GM12875 (cell line): ENCODE measurements around the gene CC2D1B.

Source experiments
- H3K4me3 ChIP-seq: one replicate; pipeline ENCODE4 v1.5.1; 2011; ENCODE audit warnings: low read depth, low read length, control low read depth
- CTCF ChIP-seq: IDR thresholded peaks from 2 replicates; pipeline ENCODE4 v1.5.1; 2011; ENCODE audit warnings: low read depth, mild to moderate bottlenecking, control low read depth, inconsistent platforms, low read length, moderate library complexity, borderline replicate concordance; ENCODE audit not compliant: insufficient read depth

CC2D1B gene

GRCh38 chr1:52359676-52360594, 6.1 kb downstream of the CC2D1B start:
- H3K4me3 ChIP-seq, result no peak overlapping the region
- TF ChIP-seq CTCF, result no peak

GRCh38 chr1:52358851-52359497, 7.0 kb downstream of the CC2D1B start:
- no peak overlapping the region for H3K4me3 ChIP-seq
- no peak for TF ChIP-seq CTCF

GRCh38 chr1:52357397-52357796, 8.6 kb downstream of the CC2D1B start:
- TF ChIP-seq CTCF, result no peak

GRCh38 chr1:52356818-52357355, 9.1 kb downstream of the CC2D1B start:
- TF ChIP-seq CTCF, result no peak
- H3K4me3 ChIP-seq, result no peak overlapping the region

More at GRCh38 chr1:52357397-52357796, 8.6 kb downstream of the CC2D1B start:
- no peak overlapping the region for H3K4me3 ChIP-seq

GRCh38 chr1:52355847-52356505, 10.0 kb downstream of the CC2D1B start:
- no peak for TF ChIP-seq CTCF
- H3K4me3 ChIP-seq, result no peak overlapping the region

- no peak for TF ChIP-seq CTCF
- H3K4me3 ChIP-seq, result no peak overlapping the region
Observed at GRCh38 chr1:52355436-52355835, 10.6 kb downstream of the CC2D1B start.
